Left ventricle myocardium inferior (tissue), 1 donor: ENCODE results near the gene TEDC2. TPM values are rescaled to one million over a fixed set of nuclear protein-coding genes. Genes with fewer than 3 reads are reported as not detected.
"Not testable (repeated sequence)": the region's sequence is repeated elsewhere in the genome, so short reads cannot be mapped to it uniquely, and the experiment has no call there.

Experiments used
- DNase-seq: peaks from one replicate; pipeline ENCODE4 v3.0.0-alpha.2; 2020
- H3K27ac ChIP-seq: fragments of 200-600 bp; replicated peaks from 2 replicates; pipeline ENCODE4 v1.8.0; 2021
- H3K27me3 ChIP-seq: fragments of 200-600 bp; 2 replicates; pipeline ENCODE4 v1.8.0; 2021; ENCODE audit warnings: low read depth
- H3K36me3 ChIP-seq: fragments of 200-600 bp; 2 replicates; pipeline ENCODE4 v1.8.0; 2021
- H3K4me1 ChIP-seq: fragments of 200-600 bp; 2 replicates; pipeline ENCODE4 v1.8.0; 2021
- H3K4me3 ChIP-seq: fragments of 200-600 bp; 2 replicates; pipeline ENCODE4 v1.8.0; 2021; ENCODE audit warnings: mild to moderate bottlenecking, moderate library complexity
- H3K9me3 ChIP-seq: fragments of 200-600 bp; replicated peaks from 2 replicates; pipeline ENCODE4 v1.8.0; 2021
- intact Hi-C: fragments of 100-400 bp; cut with micrococcal nuclease; formaldehyde crosslinking; loops from one replicate; pipeline ENCODE4 v1.11.0; 2022
- total RNA-seq: library from RNA; stranded (reverse); fragmentation: NEBNext Ultra II Directional; extraction: Animal tissue kit (Norgen Biotek cat#: 25700); gene quantifications from one replicate; pipeline ENCODE4 v1.2.1, GENCODE V29; 2021
- TF ChIP-seq, protein P1 (sequence below): fragments of 200-600 bp; IDR thresholded peaks from 2 replicates; pipeline ENCODE4 v1.8.0; 2021; ENCODE audit warnings: antibody characterized with exemption, mild to moderate bottlenecking, borderline replicate concordance
- donor health status: DM: no; HTN: yes; CAD: no; lungs with severe emphysema.

Gene TEDC2
- total RNA-seq, 1 donor from 2014 or later = 1.3 TPM

DNA sequence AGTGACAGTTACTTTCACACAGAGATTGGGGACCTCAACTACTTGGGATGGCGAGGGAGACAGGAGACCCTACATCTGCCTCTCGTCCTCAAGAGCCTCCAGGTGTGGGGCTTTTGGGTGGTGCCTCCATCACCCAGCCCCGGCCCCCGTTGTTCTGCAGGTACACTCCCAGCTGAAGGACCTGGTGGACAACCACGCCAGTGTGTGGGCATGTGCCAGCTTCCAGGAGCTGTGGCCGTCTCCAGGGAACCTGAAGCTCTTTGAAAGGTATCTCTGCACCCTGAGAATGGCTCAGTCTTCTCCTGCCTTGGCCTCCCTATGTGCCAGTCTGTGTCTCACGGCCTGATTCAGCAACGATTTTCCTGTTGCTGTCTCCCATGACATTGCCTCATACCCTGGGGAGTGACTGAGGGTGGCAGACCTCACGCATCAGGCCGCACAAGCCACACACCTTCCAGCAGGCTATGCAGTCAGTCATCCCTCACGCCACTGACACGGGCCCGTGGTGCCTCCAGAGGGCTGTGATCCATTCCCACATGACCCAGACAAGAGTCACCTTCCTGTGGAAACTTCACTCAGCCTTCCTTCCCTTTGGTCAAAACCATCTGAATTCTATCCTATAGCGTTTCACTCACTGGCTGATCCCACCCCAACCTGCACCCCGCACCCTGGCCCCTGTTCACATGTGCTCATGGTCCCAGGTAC lies 27.0 kb upstream of the TEDC2 start:
- Histone ChIP-seq H3K4me1 (peaks cover 23% of the 10 kb centered on the region), H3K27me3 (no peaks in the 10 kb centered on the region), H3K27ac (no peak overlapping the region), H3K36me3 (peaks cover 23% of the 10 kb centered on the region), H3K4me3 (no peak overlapping the region), H3K9me3 (no peaks in the 10 kb centered on the region)
- TF ChIP-seq, protein P1, sequence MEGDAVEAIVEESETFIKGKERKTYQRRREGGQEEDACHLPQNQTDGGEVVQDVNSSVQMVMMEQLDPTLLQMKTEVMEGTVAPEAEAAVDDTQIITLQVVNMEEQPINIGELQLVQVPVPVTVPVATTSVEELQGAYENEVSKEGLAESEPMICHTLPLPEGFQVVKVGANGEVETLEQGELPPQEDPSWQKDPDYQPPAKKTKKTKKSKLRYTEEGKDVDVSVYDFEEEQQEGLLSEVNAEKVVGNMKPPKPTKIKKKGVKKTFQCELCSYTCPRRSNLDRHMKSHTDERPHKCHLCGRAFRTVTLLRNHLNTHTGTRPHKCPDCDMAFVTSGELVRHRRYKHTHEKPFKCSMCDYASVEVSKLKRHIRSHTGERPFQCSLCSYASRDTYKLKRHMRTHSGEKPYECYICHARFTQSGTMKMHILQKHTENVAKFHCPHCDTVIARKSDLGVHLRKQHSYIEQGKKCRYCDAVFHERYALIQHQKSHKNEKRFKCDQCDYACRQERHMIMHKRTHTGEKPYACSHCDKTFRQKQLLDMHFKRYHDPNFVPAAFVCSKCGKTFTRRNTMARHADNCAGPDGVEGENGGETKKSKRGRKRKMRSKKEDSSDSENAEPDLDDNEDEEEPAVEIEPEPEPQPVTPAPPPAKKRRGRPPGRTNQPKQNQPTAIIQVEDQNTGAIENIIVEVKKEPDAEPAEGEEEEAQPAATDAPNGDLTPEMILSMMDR = no peak
- intact Hi-C loops = loop anchor here (10.0 kb wide), 1 partner anchor 98 kb away; no protein-coding TSS in a partner anchor
- no peak for DNase-seq

DNA sequence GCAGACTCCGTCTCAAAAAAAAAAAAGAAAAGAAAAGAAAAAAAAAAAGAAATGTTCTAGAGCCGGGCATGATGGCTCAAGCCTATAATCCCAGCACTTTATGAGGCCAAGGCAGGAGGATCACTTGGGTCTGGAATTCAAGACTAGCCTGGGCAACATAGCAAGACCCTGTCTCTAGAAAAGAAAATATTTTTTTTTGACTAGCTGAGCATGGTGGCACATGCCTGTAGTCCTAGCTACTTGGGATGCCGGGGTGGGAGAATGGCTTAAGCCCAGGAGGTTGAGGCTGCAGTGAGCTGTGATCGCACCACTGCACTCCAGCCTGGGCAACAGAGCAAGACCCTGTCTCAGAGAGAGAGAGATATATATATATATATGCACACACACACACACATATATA lies 24.7 kb upstream of the TEDC2 start:
- not testable (repeated sequence) for DNase-seq, H3K9me3 ChIP-seq, H3K27ac ChIP-seq, H3K4me3 ChIP-seq, H3K4me1 ChIP-seq, H3K27me3 ChIP-seq
- peaks cover 26% of the 10 kb centered on the region for H3K36me3 ChIP-seq
- intact Hi-C loops = loop anchor here (10.0 kb wide), 1 partner anchor 100 kb away; no protein-coding TSS in a partner anchor

DNA sequence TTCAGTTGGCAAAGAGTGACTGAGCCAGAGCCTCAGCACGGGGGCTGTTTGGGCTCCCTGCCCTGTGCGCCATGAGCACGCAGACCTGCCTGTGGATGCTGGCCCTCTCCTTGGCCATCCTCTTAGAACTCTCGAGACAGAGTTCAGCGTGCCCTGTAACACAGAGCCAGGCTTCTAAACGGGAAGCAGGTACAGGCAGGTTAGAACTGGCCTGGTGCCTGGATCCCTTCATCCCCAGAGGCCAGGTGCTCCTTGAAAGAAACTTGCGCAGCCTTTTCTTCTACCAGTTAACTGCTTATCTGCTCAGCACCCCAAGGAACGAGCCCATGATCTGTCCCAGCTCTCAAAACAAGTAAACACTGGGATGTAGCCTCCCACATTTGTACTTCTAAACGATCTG lies 23.8 kb upstream of the TEDC2 start:
- peaks cover 26% of the 10 kb centered on the region for H3K36me3 ChIP-seq
- no peak for DNase-seq
- no peak overlapping the region for H3K27ac ChIP-seq
- intact Hi-C loops = loop anchor here (10.0 kb wide), 1 partner anchor 101 kb away; no protein-coding TSS in a partner anchor
- no peaks in the 10 kb centered on the region for H3K27me3 ChIP-seq
- H3K4me3 ChIP-seq = no peak overlapping the region
- no peaks in the 10 kb centered on the region for H3K4me1 ChIP-seq
- TF ChIP-seq, protein P1 = no peak
- no peaks in the 10 kb centered on the region for H3K9me3 ChIP-seq

DNA sequence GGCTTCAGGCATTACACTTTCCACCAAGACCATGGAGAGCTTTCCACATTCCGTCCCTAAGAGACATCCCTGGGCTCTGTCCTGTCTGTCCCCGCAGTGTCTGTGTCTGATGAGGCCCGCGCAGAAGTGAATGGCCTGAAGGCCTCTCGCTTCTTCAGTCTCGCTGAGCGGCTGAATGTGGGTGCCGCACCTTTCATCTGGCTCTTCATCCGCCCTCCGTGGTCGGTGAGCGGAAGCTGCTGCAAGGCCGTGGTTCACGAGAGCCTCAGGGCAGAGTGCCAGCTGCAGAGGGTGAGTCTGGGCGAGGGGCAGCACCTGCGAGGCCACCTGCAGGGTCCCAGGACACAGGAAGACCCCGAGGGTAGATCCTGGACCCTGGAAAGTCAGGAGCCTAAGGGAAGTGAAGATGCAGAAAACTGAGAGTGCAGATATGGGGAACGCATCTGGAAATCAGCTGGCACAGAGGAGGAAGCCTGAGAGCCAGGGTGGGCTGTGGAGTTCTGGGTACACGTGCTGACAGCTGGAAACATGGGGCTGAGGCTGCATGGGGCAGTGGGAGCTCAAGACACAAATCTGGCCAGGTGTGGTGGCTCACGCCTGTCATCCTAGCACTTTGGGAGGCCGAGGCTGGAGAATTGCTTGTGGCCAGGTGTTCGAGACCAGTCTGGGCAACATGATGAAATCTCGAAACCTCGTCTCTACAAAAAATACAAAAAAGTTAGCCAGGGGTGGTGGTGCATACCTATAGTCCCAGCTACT lies 22.7 kb upstream of the TEDC2 start:
- Histone ChIP-seq H3K27ac (no peak overlapping the region), H3K9me3 (no peaks in the 10 kb centered on the region), H3K36me3 (peaks cover 22% of the 10 kb centered on the region), H3K4me1 (no peaks in the 10 kb centered on the region), H3K4me3 (no peak overlapping the region), H3K27me3 (no peaks in the 10 kb centered on the region)
- intact Hi-C loops = loop anchor here (10.0 kb wide), 1 partner anchor 102 kb away; no protein-coding TSS in a partner anchor
- no peak for DNase-seq
- TF ChIP-seq, protein P1 = no peak

DNA sequence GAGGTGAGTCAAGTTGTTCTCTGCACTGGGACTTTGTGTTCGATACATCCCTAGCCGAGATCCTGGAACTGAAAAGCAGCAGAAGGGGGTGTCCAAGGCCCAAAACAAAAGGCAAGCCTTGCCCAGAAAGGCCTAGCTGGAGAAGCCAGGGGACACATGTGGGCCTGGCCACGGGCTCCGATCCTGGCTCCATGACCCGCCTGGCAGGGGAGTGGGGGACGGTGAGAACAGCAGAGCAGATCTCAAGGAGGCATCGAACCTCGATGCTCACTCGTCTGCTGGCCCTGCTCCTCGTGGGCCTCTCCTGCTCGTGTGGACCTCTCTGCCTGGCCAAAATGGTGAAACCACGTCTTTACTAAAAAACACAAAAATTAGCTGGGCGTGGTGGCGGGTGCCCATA lies 21.8 kb upstream of the TEDC2 start:
- no peak for DNase-seq
- Histone ChIP-seq H3K27me3 (no peaks in the 10 kb centered on the region), H3K4me1 (no peaks in the 10 kb centered on the region), H3K9me3 (no peaks in the 10 kb centered on the region), H3K27ac (no peak overlapping the region), H3K4me3 (no peak overlapping the region), H3K36me3 (peaks cover 16% of the 10 kb centered on the region)
- TF ChIP-seq, protein P1 = no peak
- intact Hi-C loops = loop anchor here (10.0 kb wide), 1 partner anchor 103 kb away; no protein-coding TSS in a partner anchor
